ENCODE measurements around the gene CLOCK. TPM values are rescaled to one million over a fixed set of nuclear protein-coding genes. Genes with fewer than 3 reads are reported as not detected.

The CLOCK gene
- total RNA-seq, 2 donors from 2014 or later, result 18.4 to 20.8 TPM

GRCh38 chr4:55386840-55387239, 159.9 kb downstream of the CLOCK start:
- DNase-seq, result no peak
- H3K9me3 ChIP-seq, result no peaks in the 10 kb centered on the region
- no peak overlapping the region for H3K9ac ChIP-seq (ENCODE audit: low read depth in 2 of 2, low read length in 2 of 2)
- no peaks in the 10 kb centered on the region for H3K4me1 ChIP-seq
- no peak overlapping the region for H3K4me3 ChIP-seq
- H3K27ac ChIP-seq, result no peak overlapping the region
- TF ChIP-seq CTCF (IDR thresholded peaks at IDR 0.05), result no peak
- intact Hi-C loops (cut with DNase I), result no loop called here
- no peaks in the 10 kb centered on the region for H3K36me3 ChIP-seq
- H3K27me3 ChIP-seq, result no peaks in the 10 kb centered on the region

GRCh38 chr4:55386073-55386472, 160.6 kb downstream of the CLOCK start:
- Histone ChIP-seq H3K27ac (no peak overlapping the region), H3K9ac (ENCODE audit: low read depth in 2 of 2, low read length in 2 of 2) (no peak overlapping the region), H3K9me3 (no peaks in the 10 kb centered on the region), H3K4me3 (no peak overlapping the region), H3K36me3 (no peaks in the 10 kb centered on the region), H3K27me3 (no peaks in the 10 kb centered on the region), H3K4me1 (no peaks in the 10 kb centered on the region)
- intact Hi-C loops (cut with DNase I), result no loop called here
- no peak for DNase-seq
- no peak for TF ChIP-seq CTCF (IDR thresholded peaks at IDR 0.05)

- H3K36me3 ChIP-seq, result no peaks in the 10 kb centered on the region
- no peaks in the 10 kb centered on the region for H3K4me1 ChIP-seq
- no peak overlapping the region for H3K27ac ChIP-seq
- no peak overlapping the region for H3K9ac ChIP-seq (ENCODE audit: low read depth in 2 of 2, low read length in 2 of 2)
- intact Hi-C loops (cut with DNase I), result no loop called here
- no peaks in the 10 kb centered on the region for H3K9me3 ChIP-seq
- no peak overlapping the region for H3K4me3 ChIP-seq
- H3K27me3 ChIP-seq, result no peaks in the 10 kb centered on the region
- no peak for DNase-seq
- TF ChIP-seq CTCF (IDR thresholded peaks at IDR 0.05), result no peak
These were observed 161.5 kb downstream of the CLOCK start for GRCh38 chr4:55385201-55385649.

GRCh38 chr4:55382488-55383003, 164.2 kb downstream of the CLOCK start:
- TF ChIP-seq CTCF (IDR thresholded peaks at IDR 0.05), result no peak
- no peak for DNase-seq
- H3K27me3 ChIP-seq, result no peaks in the 10 kb centered on the region
- intact Hi-C loops (cut with DNase I), result no loop called here
- H3K4me1 ChIP-seq, result no peaks in the 10 kb centered on the region
- no peak overlapping the region for H3K9ac ChIP-seq (ENCODE audit: low read depth in 2 of 2, low read length in 2 of 2)
- H3K36me3 ChIP-seq, result no peaks in the 10 kb centered on the region
- no peak overlapping the region for H3K4me3 ChIP-seq
- no peak overlapping the region for H3K27ac ChIP-seq
- H3K9me3 ChIP-seq, result no peaks in the 10 kb centered on the region

GRCh38 chr4:55381502-55381901, 165.2 kb downstream of the CLOCK start:
- Histone ChIP-seq H3K36me3 (no peaks in the 10 kb centered on the region), H3K4me3 (no peak overlapping the region), H3K4me1 (no peaks in the 10 kb centered on the region), H3K9ac (ENCODE audit: low read depth in 2 of 2, low read length in 2 of 2) (no peak overlapping the region), H3K9me3 (no peaks in the 10 kb centered on the region), H3K27me3 (no peaks in the 10 kb centered on the region), H3K27ac (no peak overlapping the region)
- no peak for DNase-seq
- TF ChIP-seq CTCF (IDR thresholded peaks at IDR 0.05), result no peak
- intact Hi-C loops (cut with DNase I), result no loop called here
